H7 (cell line): ENCODE data around the gene SIGLEC7. TPM values are rescaled to one million over a fixed set of nuclear protein-coding genes. Genes with fewer than 3 reads are reported as not detected.

Experiments
- DNase-seq: peaks from one replicate; pipeline ENCODE4 v3.0.0; 2012
- H3K27me3 ChIP-seq: 2 replicates; pipeline ENCODE4 v1.6.0; 2011; ENCODE audit warnings: mild to moderate bottlenecking, low read length; ENCODE audit not compliant: control insufficient read depth, insufficient read depth
- H3K36me3 ChIP-seq: replicated peaks from 2 replicates; pipeline ENCODE4 v1.5.1; 2011; ENCODE audit warnings: low read length; ENCODE audit not compliant: control insufficient read depth, insufficient read depth
- H3K4me3 ChIP-seq: 2 replicates; pipeline ENCODE4 v1.5.1; 2011; ENCODE audit warnings: low read depth, mild to moderate bottlenecking, control low read depth, low read length, moderate library complexity; ENCODE audit not compliant: insufficient read depth
- total RNA-seq: library from RNA; depleted of rRNA; stranded (reverse); fragments of >200 nt; shearing (Covaris generic); gene quantifications from 2 replicates; pipeline ENCODE4 v1.2.3, GENCODE V29; 2014; rRNA removed

The SIGLEC7 gene
- total RNA-seq: not detected in 2 replicates

DNA sequence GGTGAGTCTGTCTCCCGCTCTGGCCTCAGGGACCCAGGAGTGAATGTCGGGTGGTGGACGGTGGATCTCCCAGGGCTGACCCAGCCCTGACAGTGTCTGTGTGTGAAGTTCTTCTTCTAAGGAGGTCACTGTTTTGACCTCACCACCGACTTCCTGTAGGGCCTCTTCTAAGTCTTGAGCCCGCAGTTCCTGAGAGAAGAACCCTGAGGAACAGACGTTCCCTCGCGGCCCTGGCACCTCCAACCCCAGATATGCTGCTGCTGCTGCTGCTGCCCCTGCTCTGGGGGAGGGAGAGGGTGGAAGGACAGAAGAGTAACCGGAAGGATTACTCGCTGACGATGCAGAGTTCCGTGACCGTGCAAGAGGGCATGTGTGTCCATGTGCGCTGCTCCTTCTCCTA, at the start of gene SIGLEC7:
Gene SIGLEC7, plus strand, starts transcription at position 183 of the 400 bp plus-strand sequence. Its CDS starts 69 bp downstream, at position 252.
- no peak for DNase-seq
- Histone ChIP-seq H3K36me3 (no peaks in the 10 kb centered on the region), H3K4me3 (no peak within 1 kb of the TSS)

GRCh38 chr19:51093101-51093500, 49.0 kb upstream of the SIGLEC7 start:
- Histone ChIP-seq H3K27me3 (no peaks in the 10 kb centered on the region; the same call in 1 of the 2 replicates), H3K4me3 (no peak overlapping the region), H3K36me3 (no peaks in the 10 kb centered on the region)
- no peak for DNase-seq

More for the DNA sequence above, at the start of gene SIGLEC7:
- no peaks in the 10 kb centered on the region for H3K27me3 ChIP-seq

- Histone ChIP-seq H3K36me3 (no peaks in the 10 kb centered on the region), H3K4me3 (no peak overlapping the region), H3K27me3 (no peaks in the 10 kb centered on the region; the same call in 1 of the 2 replicates)
- peak; percentile 58 for DNase-seq
Observed at GRCh38 chr19:51093510-51094345, 48.4 kb upstream of the SIGLEC7 start.

- Histone ChIP-seq H3K4me3 (no peak overlapping the region), H3K27me3 (no peaks in the 10 kb centered on the region; the same call in 1 of the 2 replicates), H3K36me3 (no peaks in the 10 kb centered on the region)
- DNase-seq: peak; percentile 95
Observed at GRCh38 chr19:51094696-51095279, 47.3 kb upstream of the SIGLEC7 start.

GRCh38 chr19:51096473-51097165, 45.5 kb upstream of the SIGLEC7 start:
- DNase-seq: peak; percentile 67
- H3K36me3 ChIP-seq: 0 out of 2 replicates have a peak, but pooled peaks cover 1% of the 10 kb centered on the region
- no peaks in the 10 kb centered on the region for H3K27me3 ChIP-seq
- H3K4me3 ChIP-seq: no peak overlapping the region

- Histone ChIP-seq H3K27me3 (no peaks in the 10 kb centered on the region), H3K4me3 (no peak overlapping the region), H3K36me3 (peaks cover 2% of the 10 kb centered on the region; the same call in 1 of the 2 replicates)
- peak; percentile 91 for DNase-seq
Observed at GRCh38 chr19:51097166-51097738, 44.8 kb upstream of the SIGLEC7 start.

- no peak for DNase-seq
- H3K36me3 ChIP-seq: peaks cover 4% of the 10 kb centered on the region; the same call in 1 of the 2 replicates
Observed at GRCh38 chr19:51097796-51098195, 44.3 kb upstream of the SIGLEC7 start.

GRCh38 chr19:51098365-51099046, 43.6 kb upstream of the SIGLEC7 start:
- H3K4me3 ChIP-seq: no peak overlapping the region
- H3K36me3 ChIP-seq: peaks cover 5% of the 10 kb centered on the region
- no peaks in the 10 kb centered on the region for H3K27me3 ChIP-seq
- peak; percentile 50 for DNase-seq

More at GRCh38 chr19:51097796-51098195, 44.3 kb upstream of the SIGLEC7 start:
- Histone ChIP-seq H3K4me3 (no peak overlapping the region), H3K27me3 (no peaks in the 10 kb centered on the region)

DNA sequence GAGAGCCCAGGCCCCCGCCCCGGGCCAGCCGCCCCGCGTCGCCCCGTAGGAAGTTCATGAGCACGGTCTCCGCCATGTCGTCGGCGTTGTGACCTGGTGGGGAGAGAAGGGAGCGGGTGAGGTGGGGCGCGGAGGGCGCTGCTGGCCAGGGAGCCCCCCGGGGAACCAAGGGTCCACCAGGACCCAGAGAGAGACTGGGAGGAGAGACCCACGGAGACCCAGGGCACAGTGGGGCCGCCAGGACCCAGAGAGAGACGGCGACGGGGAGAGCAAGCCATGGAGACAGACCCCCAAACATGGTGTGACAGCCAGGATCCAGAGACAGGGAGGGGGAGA, 43.1 kb upstream of the SIGLEC7 start:
- Histone ChIP-seq H3K27me3 (no peaks in the 10 kb centered on the region), H3K4me3 (peak overlapping the region; percentile 10; the same call in 1 of the 2 replicates), H3K36me3 (peaks cover 6% of the 10 kb centered on the region)
- DNase-seq: no peak

GRCh38 chr19:51100601-51101000, 41.5 kb upstream of the SIGLEC7 start:
- Histone ChIP-seq H3K4me3 (no peak overlapping the region), H3K36me3 (peaks cover 6% of the 10 kb centered on the region), H3K27me3 (no peaks in the 10 kb centered on the region)
- DNase-seq: no peak

GRCh38 chr19:51101171-51101865, 40.8 kb upstream of the SIGLEC7 start:
- no peak overlapping the region for H3K4me3 ChIP-seq
- DNase-seq: no peak

DNA sequence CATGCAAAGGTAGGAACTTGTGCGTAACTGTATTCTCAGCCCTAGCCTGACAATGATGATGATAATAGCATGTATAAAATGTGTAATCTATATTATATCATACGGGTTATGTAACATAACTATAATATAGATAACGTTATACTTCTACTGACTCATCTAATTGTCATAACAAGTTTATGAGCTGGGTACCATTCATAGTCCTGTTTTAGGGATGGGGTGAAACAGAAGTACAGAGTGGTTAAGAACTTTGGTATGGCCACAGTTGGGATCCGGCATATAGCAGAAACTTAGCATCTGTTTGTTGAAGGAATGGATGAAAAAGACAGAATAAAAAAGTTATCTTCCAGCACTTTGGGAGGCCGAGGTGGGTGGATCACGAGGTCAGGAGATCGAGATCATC, 39.1 kb upstream of the SIGLEC7 start:
- Histone ChIP-seq H3K4me3 (no peak overlapping the region), H3K36me3 (peaks cover 6% of the 10 kb centered on the region), H3K27me3 (no peaks in the 10 kb centered on the region)
- DNase-seq: no peak

More at GRCh38 chr19:51101171-51101865, 40.8 kb upstream of the SIGLEC7 start:
- Histone ChIP-seq H3K36me3 (peaks cover 6% of the 10 kb centered on the region), H3K27me3 (no peaks in the 10 kb centered on the region)

- Histone ChIP-seq H3K36me3 (peaks cover 6% of the 10 kb centered on the region), H3K4me3 (no peak overlapping the region), H3K27me3 (no peaks in the 10 kb centered on the region; the same call in none of the 2 replicates)
- DNase-seq: no peak
Observed at GRCh38 chr19:51103926-51104341, 38.2 kb upstream of the SIGLEC7 start.
